Placental pericyte (primary cell): ENCODE results near the gene MFSD6. TPM values are rescaled to one million over a fixed set of nuclear protein-coding genes. Genes with fewer than 3 reads are reported as not detected.

Experiments used
- total RNA-seq: library from RNA; depleted of rRNA; stranded (reverse); fragments of >200 nt; gene quantifications from 2 replicates; pipeline ENCODE4 v1.2.3, GENCODE V29; 2012

MFSD6 gene
- 9.7 and 10.7 TPM in 2 replicates for total RNA-seq

DNA sequence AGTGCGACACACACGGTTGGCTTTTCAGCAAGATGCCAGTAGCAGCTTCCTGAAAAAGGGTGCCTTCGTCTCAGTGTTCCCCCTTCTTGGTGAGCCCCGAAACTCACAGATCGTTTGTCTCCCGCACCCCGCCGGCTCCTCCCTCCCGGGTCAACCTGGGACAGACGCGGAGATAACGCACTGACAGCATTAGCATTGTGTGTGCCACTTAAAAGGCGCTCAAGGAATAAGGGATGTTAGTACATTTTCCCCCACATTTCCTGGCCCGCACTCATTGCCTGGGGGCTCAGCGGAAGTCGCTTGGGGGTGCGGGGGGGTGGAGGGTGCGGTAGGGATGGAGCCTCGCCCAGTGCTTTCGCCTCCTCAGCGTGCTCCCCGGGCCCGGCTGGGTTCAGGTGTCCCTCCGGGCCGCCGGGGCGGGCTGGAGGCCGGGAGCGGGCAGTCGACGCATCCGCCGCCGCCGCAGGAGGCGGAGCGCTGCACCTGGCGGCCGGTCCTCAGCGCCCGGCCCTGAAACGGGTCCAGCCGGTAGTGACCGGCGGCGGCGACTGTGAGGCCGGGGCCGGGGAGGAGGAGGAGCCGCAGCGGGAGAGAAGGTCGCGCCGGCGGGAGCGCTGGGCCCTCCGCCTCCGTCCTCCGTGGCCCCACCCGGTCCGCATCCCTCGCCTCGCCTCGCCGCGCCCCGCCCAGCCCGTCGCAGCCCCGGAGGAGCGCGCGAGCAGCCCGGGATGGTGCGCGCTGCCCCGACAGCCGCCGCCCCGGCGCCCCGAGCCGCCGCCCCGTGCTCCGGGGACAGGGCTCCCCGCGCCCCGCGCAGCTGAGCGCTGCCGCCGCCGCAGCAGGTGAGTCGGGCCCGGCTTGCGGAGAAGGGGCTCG lies at the start of gene MFSD6:
TSS of gene MFSD6 (plus strand) at position 694 of the 876 bp plus-strand sequence. CDS start 27,675 bp downstream, outside the sequence.

DNA sequence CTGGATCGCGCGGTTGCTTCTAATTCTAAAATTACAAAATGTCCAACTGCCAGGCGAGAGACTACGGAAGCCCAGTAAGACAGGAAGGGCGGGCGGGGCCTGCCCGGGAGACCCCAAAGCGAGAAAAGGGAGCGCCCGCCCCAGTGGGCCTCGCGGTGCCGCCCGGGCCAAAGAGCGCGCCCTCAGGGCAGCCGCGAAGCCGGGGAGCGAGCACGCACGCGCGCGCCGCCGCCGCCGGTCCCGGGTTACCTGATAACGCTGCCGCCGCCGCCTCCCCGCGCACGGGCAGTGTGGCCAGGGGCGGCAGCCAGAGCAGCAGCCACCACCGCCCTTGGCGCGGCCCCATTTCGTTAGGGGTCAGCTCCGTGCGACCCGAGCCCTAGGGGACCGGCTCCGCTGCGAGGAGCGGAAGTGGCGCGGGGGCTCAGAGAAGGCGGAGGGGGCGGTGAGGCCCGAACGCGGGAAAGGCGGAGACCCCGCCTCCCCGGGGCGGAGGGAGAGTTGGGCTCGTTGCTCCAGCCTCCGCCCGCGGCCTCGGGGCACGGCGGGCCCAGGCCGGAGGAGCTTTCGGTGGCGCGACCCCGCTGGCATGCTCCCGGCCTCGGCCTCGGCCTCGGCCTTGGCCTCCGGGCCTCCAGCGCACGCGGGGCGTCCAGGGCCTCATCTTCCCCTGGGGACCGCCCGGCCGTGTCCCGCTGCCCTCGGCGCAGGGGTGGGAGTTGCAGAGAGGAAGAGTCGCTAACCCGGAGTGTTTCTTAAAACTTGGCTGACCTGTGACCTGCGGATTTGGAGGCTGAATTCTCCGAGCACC lies 126.4 kb downstream of the MFSD6 start, which contains the start of gene NEMP2:
TSS of gene NEMP2 (minus strand) at position 413 of the 811 bp plus-strand sequence. CDS start at position 346, 67 bp downstream.

Other genes starting within 250 kb of the MFSD6 start
- gene HIBCH, start 88.5 kb upstream of the MFSD6 start, total RNA-seq, result 5.3 and 12.9 TPM in 2 replicates
- 11.0 and 12.5 TPM in 2 replicates for gene INPP1, start 64.8 kb upstream of the MFSD6 start, total RNA-seq
- gene NEMP2, start 126.4 kb downstream of the MFSD6 start, total RNA-seq, result 6.1 and 12.2 TPM in 2 replicates
- gene NAB1, start 240.7 kb downstream of the MFSD6 start, total RNA-seq, result 54.9 and 71.0 TPM in 2 replicates